NCI-H1105 (cell line): ENCODE measurements around the gene HEMK1.
A peak's percentile ranks its signal among the peaks of the same experiment; 100 is the strongest.

Source experiments
- DNase-seq: peaks from one replicate; lab custom pipeline; 2025; lab: John Stamatoyannopoulos, UW

Gene HEMK1

GRCh38 chr3:50545781-50546180 lies 23.5 kb upstream of the HEMK1 start:
- DNase-seq, result no peak

GRCh38 chr3:50549226-50549625 lies 20.1 kb upstream of the HEMK1 start:
- no peak for DNase-seq

- DNase-seq, result no peak
Measured at GRCh38 chr3:50550079-50550736, 19.1 kb upstream of the HEMK1 start.

GRCh38 chr3:50551054-50551659 lies 18.2 kb upstream of the HEMK1 start:
- DNase-seq, result no peak

DNA sequence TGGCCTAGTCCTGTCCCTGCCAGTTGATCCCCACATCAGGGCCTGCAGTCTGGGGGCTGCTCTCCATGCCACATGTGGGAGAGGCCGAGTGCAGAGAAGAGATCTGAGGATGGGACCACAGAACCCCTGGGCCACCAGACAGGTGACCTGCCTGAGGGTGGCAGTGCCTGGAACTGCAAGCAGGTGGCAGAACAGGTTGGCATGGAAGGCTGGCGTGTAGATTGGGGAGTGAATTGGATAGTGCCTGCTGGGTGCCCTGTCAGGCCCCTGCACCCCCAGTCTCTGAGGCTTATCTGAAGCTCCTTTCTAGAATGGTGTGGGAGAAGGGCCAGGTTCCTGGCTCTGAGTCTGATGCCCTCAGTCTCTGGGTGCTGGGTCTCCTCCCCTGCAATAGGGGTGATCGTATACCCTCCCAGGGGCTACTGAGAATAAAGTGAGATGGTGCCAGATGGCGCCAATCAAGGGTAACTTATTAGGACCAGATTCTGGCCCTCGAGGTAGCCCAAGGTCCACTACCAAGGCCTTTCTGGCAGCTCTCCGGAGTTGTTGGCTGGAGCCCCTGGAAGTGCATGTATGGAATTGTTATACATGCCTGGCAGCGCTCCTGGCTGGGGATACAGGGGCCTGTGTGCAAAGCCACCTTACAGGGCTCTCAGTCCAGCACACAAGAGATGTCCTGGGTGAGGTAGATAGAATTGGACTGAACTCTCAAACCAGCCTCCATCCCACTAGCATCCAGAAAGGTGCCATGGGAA lies 17.5 kb upstream of the HEMK1 start:
- no peak for DNase-seq

- no peak for DNase-seq
Measured at GRCh38 chr3:50552598-50552997, 16.7 kb upstream of the HEMK1 start.

- DNase-seq, result no peak
Measured at GRCh38 chr3:50554553-50554952, 14.8 kb upstream of the HEMK1 start.

GRCh38 chr3:50557106-50557505 lies 12.2 kb upstream of the HEMK1 start:
- no peak for DNase-seq

- DNase-seq, result no peak
Measured at GRCh38 chr3:50557915-50558314, 11.4 kb upstream of the HEMK1 start.

DNA sequence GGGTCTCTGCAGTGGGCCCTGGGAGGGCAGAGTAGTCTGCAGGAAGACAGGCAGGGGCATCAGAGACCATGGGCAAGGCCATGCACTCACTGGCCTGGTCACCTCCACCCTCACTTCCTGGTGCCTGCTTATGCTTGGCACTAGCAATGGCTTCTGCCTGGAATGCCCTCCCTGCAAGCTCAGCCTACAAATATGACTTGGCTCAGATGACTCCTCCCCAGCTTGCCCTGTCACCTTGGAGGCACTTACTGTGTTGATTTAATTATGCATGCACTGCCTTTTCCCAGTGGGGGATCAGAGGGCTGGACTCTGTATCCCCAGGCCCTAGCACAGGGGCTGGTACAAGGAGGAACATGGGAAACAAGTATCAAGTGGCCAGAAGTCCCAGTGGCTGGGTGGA lies 9.6 kb upstream of the HEMK1 start:
- no peak for DNase-seq

DNA sequence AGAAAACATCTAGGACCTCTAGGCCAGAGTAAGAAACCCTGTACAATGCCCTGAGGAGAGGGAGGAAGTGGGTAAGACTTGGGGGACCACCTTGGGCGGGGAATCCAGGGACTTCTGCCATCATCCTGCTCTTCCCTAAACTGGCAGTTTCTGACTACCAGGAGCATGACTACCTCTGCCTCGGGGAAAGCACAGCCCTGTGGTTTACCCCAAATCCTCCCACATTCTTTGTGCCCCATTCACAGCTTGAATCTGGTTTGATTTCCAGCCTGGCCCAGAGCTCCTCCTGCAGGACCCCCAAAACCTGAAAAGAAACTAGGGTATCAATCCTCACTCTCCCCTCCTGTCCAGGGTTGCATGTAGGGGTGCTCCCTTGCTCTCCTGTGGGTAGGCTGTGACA lies 6.5 kb upstream of the HEMK1 start:
- DNase-seq, result no peak

- DNase-seq, result no peak
Measured at GRCh38 chr3:50563867-50564266, 5.5 kb upstream of the HEMK1 start.

- no peak for DNase-seq
Measured at GRCh38 chr3:50564321-50564720, 5.0 kb upstream of the HEMK1 start.

DNA sequence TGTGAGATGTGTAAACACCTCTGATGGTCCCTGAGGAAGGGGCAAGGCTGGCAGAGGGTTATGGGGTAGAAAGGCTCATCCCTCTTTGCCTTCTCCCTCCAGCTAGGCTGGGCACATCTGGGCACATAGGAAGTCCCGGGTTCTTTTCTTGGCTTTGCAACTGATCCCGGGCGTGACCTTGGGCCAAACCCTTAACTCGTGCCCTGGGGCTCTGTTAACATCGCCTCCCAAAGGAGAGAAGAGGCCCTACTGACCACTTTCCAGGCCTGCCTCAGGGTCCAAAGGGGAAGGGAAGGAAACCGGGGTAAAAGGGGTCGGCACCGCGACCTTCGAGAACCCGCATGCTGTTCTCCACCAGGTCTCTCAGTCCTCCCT lies 2.3 kb upstream of the HEMK1 start:
- no peak for DNase-seq

DNA sequence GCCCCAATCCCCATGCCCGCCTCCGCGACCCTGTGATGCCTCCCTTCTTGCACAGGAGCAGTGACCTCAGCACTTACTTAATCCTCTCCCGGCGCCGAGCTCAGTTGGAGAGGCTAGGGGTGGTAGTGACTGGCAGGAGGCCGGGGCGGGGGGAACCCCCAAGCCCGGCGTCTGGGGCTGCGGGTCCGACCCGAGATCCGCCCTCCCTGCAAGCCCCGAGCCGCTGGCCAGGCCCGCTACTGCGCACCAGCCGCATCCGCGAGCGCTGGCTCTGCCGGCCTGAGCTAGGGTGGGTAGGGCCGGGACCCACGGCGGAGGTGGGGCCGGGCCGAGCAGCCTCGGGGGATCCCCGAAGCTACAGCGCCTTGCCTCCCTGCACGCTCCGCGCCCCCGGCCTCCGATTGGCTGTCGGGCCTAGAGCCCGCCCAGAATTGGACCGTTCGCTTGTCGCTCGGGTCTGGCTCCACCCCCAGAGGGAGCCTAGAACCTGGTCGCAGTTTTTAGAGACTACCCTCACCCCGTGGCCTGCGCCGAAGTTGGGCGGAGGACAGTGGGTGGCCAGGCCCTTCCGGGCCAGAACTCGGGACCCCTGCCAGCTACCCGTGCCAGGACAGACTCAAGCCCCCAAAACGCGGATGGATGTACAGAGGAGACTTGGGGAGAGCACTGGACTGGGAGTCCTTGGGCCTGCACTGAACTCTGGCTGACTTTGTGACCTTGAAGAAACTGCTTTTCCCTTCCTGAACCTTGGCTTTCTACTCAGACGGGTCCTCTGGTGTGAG lies 1.7 kb upstream of the HEMK1 start, which contains the start of gene C3orf18:
Gene C3orf18 (minus strand): TSS at position 362 of the 782 bp plus-strand sequence. CDS start 2,048 bp downstream, outside the sequence.
- peak; percentile 46 for DNase-seq

GRCh38 chr3:50570508-50571279 lies 1.4 kb downstream of the HEMK1 start:
- no peak for DNase-seq

- DNase-seq, result no peak
Measured at GRCh38 chr3:50571486-50571885, 2.2 kb downstream of the HEMK1 start.

- DNase-seq, result no peak
Measured at GRCh38 chr3:50572158-50572557, 2.8 kb downstream of the HEMK1 start.

DNA sequence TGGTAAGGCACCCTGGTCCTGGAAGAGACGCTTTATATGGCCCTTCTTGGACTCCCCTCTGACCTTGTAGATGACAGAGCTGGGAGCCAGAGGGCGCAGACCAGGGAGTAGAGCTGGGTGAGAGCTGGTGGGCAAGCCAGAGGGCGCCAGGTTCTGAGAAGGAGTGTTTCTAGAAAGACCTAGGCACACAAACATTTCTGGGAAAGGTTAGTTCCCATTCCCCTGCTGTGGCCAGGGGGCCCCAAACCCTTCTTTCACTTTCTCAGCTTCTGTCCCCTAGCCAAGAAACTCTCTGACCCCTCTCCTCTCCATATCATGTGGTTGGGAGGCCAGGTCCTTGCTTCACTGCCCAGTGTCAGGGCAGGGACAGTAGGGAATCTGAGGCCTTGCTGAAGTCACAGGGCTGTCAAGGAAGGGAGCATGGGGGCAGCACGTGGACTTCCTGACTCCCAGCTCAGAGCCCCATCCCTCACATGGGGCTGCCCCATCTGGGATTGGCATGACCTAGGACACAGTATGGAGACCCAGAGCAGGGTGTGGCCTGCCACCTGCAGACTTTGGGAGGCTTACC lies 3.6 kb downstream of the HEMK1 start:
- DNase-seq, result no peak

- no peak for DNase-seq
Measured at GRCh38 chr3:50573566-50574443, 4.5 kb downstream of the HEMK1 start.
